ENCODE results near the gene PPHLN1. TPM values are rescaled to one million over a fixed set of nuclear protein-coding genes. Genes with fewer than 3 reads are reported as not detected.

Gene PPHLN1
- total RNA-seq, 1 donor from 2014 or later: 41.8 TPM

DNA sequence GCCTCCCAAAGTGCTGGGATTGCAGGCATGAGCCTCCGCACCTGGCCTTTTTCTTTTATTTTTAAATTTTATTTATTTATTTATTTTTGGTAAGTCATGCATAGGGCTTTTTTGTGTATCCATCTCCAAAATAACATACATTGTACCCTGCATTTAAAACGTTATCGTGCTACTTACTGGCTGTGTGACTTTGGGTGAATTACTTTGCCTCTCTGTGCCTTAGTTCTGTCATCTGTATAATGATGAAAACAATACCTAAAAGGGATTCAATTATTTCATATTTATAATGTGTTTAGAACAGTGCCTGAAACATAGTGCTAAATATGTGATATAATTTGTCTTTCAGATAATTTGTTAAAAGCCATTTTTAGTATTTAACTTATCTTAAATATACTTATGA is 19.7 kb upstream of the PPHLN1 start:
- H3K9me3 ChIP-seq: no peaks in the 10 kb centered on the region
- peaks cover 10% of the 10 kb centered on the region for H3K36me3 ChIP-seq
- ATAC-seq (no peak), DNase-seq (no peak)
- no peaks in the 10 kb centered on the region for H3K4me1 ChIP-seq
- H3K27ac ChIP-seq: no peak overlapping the region
- no peak overlapping the region for H3K4me3 ChIP-seq
- no peak for TF ChIP-seq CTCF (IDR thresholded peaks at IDR 0.05)
- H3K27me3 ChIP-seq: no peaks in the 10 kb centered on the region
- intact Hi-C loops (cut with DNase I): no loop called here

- no peaks in the 10 kb centered on the region for H3K4me1 ChIP-seq
- no peak overlapping the region for H3K4me3 ChIP-seq
- no peak for DNase-seq
- no peaks in the 10 kb centered on the region for H3K27me3 ChIP-seq
- TF ChIP-seq CTCF (IDR thresholded peaks at IDR 0.05): no peak
- ATAC-seq: no peak
- H3K27ac ChIP-seq: no peak overlapping the region
- intact Hi-C loops (cut with DNase I): no loop called here
- H3K36me3 ChIP-seq: peaks cover 29% of the 10 kb centered on the region
- no peaks in the 10 kb centered on the region for H3K9me3 ChIP-seq
Observed at GRCh38 chr12:42308390-42308789, 17.6 kb upstream of the PPHLN1 start.

- Histone ChIP-seq H3K27ac (no peak overlapping the region), H3K4me1 (no peaks in the 10 kb centered on the region), H3K4me3 (no peak overlapping the region), H3K36me3 (peaks cover 41% of the 10 kb centered on the region), H3K9me3 (no peaks in the 10 kb centered on the region), H3K27me3 (no peaks in the 10 kb centered on the region)
- no peak for DNase-seq
- no peak for ATAC-seq
- TF ChIP-seq CTCF (IDR thresholded peaks at IDR 0.05): no peak
- intact Hi-C loops (cut with DNase I): no loop called here
Observed at GRCh38 chr12:42309996-42310395, 16.0 kb upstream of the PPHLN1 start.

GRCh38 chr12:42315108-42315507 is 10.9 kb upstream of the PPHLN1 start:
- Histone ChIP-seq H3K4me3 (no peak overlapping the region), H3K9me3 (no peaks in the 10 kb centered on the region), H3K36me3 (peaks cover 69% of the 10 kb centered on the region), H3K27me3 (no peaks in the 10 kb centered on the region), H3K27ac (no peak overlapping the region), H3K4me1 (no peaks in the 10 kb centered on the region)
- DNase-seq (no peak), ATAC-seq (no peak)
- TF ChIP-seq CTCF (IDR thresholded peaks at IDR 0.05): no peak
- intact Hi-C loops (cut with DNase I): no loop called here

DNA sequence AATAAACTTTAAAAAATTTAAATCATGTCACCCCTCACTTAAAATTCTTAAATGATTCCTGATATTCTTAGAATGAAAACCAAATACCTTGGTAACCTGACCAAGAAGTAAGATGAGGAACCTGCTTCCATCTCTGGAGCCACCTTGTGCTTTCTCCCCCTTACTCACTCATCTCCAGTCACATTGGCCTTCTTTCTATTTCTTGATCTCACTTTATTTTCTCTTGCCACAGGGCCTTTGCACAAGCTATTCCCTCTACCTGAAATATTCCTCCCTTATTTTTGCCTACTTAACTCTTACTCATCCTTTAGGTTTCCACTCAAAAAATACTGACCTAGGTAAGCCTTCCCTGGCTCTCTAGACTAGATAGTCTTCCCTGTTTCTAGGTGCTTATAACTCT is 5.2 kb upstream of the PPHLN1 start:
- DNase-seq: no peak
- ATAC-seq: no peak
- Histone ChIP-seq H3K4me1 (peaks cover 7% of the 10 kb centered on the region), H3K9me3 (no peaks in the 10 kb centered on the region), H3K36me3 (peaks cover 44% of the 10 kb centered on the region), H3K27ac (no peak overlapping the region), H3K27me3 (no peaks in the 10 kb centered on the region), H3K4me3 (no peak overlapping the region)
- no peak for TF ChIP-seq CTCF (IDR thresholded peaks at IDR 0.05)
- intact Hi-C loops (cut with DNase I): no loop called here

DNA sequence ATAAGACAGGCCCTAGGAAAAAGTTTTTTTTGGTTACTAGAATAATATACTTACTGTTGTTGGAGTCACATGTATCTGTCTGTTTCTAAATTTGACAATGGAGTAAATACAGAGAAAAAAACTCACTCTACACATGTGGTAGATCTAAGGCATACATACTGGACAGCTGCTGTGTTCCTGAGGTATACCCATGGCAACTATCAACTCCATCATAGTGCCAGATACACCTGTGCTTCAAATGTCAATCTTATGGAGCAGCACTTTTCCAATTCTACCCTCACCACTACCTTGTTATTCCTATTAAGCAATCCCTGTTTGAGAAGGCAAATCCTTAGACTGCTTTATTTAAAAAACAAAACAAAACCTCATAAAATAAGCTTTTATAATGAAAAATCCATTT is 3.4 kb upstream of the PPHLN1 start:
- Histone ChIP-seq H3K27me3 (no peaks in the 10 kb centered on the region), H3K27ac (no peak overlapping the region), H3K4me3 (no peak overlapping the region), H3K36me3 (peaks cover 26% of the 10 kb centered on the region), H3K4me1 (peaks cover 16% of the 10 kb centered on the region), H3K9me3 (no peaks in the 10 kb centered on the region)
- DNase-seq (no peak), ATAC-seq (no peak)
- no peak for TF ChIP-seq CTCF (IDR thresholded peaks at IDR 0.05)
- intact Hi-C loops (cut with DNase I): no loop called here
